ENCODE measurements around the gene KRT83. TPM values are rescaled to one million over a fixed set of nuclear protein-coding genes. Genes with fewer than 3 reads are reported as not detected.
"Not testable (repeated sequence)": the region's sequence is repeated elsewhere in the genome, so short reads cannot be mapped to it uniquely, and the experiment has no call there.

KRT83 gene
- total and polyA plus RNA-seq, 2 donors (not counting 1 experiment from before 2014, with no cell fraction given), result not detected

DNA sequence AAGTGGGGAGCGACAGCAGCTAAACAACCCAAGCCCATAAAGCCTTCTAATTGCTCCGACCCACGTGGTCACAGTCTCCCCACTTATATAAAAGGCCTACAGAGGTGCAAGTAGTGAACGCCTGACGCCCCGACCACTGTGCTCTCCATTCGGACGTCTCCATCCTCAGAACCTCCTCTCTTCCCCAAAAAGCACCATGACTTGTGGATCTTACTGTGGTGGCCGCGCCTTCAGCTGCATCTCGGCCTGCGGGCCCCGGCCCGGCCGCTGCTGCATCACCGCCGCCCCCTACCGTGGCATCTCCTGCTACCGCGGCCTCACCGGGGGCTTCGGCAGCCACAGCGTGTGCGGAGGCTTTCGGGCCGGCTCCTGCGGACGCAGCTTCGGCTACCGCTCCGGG, 19.5 kb downstream of the KRT83 start:
- POLR2A ChIA-PET; intact Hi-C loops (cut with micrococcal nuclease); H3K4me1 ChIP-seq (ENCODE audit: control insufficient read depth in 2 of 2, insufficient read depth in 2 of 2, low read length in 2 of 2); H2AFZ ChIP-seq (ENCODE audit: insufficient read depth, low read depth, low read length, poor library complexity, severe bottlenecking); ATAC-seq (ENCODE audit: low read depth); H3K4me1 Mint-ChIP-seq; H3K4me3 ChIP-seq (ENCODE audit: control extremely low read depth in 1 of 5, extremely low read depth in 1 of 5, insufficient read depth in 1 of 5, low read depth in 2 of 5, low read length in 4 of 5); H4K20me1 ChIP-seq (ENCODE audit: control insufficient read depth, insufficient read depth, low read length, poor library complexity, severe bottlenecking); H3K4me3 Mint-ChIP-seq; H3K9me3 ChIP-seq (ENCODE audit: control extremely low read depth in 1 of 3, control insufficient read depth in 2 of 3, insufficient read depth in 1 of 3, low read length in 2 of 3); H3K9me3 Mint-ChIP-seq (ENCODE audit: insufficient read depth); CTCF ChIA-PET; H3K27me3 ChIP-seq (replicated peaks in 1 of 4; ENCODE audit: control extremely low read depth in 1 of 4, control insufficient read depth in 3 of 4, insufficient read depth in 4 of 4, low read length in 3 of 4); H3K9ac ChIP-seq (ENCODE audit: low read length); H3K79me2 ChIP-seq (ENCODE audit: control insufficient read depth, insufficient read depth, low read length); H3K4me2 ChIP-seq (replicated peaks; ENCODE audit: low read depth, low read length, poor library complexity, severe bottlenecking); H3K36me3 ChIP-seq (replicated peaks in 1 of 2; ENCODE audit: control extremely low read depth in 1 of 2, control insufficient read depth in 1 of 2, extremely low read depth in 1 of 2, insufficient read depth in 2 of 2, low read length in 1 of 2); H3K27ac Mint-ChIP-seq; H3K27ac ChIP-seq (ENCODE audit: low read length in 2 of 2); DNase-seq: not testable (repeated sequence)
- WGBS (ENCODE audit: insufficient coverage), result 86% methylated on average over 8 of the region's 31 CpGs
- H3K27me3 Mint-ChIP-seq, result peaks cover 27% of the 10 kb centered on the region

DNA sequence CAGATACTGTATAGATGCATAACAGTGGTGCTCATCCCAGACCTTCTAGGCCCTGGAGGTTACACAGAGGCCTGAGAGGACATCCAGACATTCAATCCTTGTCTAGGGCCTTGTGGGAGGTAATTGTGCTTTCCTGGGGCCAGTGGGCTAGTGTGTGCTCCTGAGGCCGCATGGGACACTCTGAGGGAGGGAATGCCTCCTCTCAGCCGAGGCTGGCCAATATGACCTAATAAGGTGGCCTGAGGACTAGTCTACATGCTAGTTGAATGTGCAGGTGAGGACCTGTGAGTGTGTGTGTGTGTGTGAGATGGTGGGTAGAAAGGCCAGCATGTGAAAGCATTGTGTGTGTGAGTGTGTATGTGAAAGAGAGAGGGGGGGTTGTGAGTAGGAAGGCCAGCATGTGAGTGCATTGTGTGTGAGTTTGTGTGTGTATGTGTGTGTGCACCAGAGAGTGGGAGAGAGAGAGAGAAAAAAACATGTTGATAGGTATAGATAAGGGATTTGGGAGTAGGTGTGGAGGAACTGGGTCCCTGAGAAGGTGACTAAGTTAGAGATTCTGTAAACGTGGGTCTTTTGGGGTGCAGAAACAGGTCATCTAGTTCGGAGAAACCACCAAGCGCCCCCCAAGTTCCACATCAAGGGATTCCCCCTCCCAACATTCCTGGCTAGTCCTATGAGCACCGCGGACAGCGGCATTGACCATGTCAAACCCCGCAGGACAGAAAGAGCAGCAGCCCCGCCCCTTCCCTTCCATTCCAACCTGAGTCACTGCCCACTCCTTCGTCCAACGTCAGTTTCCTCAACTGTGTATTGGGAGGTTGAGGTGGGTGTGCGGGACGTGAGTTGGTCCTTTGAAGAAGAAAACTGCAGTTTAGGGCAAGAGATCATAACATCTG, 20.2 kb downstream of the KRT83 start:
- H3K27ac Mint-ChIP-seq, result no peak overlapping the region
- DNase-seq (no peak), ATAC-seq (ENCODE audit: low read depth) (no peak)
- Histone ChIP-seq H3K27ac (ENCODE audit: low read length in 2 of 2) (no peak overlapping the region), H3K4me1 (ENCODE audit: control insufficient read depth in 2 of 2, insufficient read depth in 2 of 2, low read length in 2 of 2) (no peaks in the 10 kb centered on the region), H3K9ac (ENCODE audit: low read length) (no peak overlapping the region), H2AFZ (ENCODE audit: insufficient read depth, low read depth, low read length, poor library complexity, severe bottlenecking) (no peak overlapping the region), H3K9me3 (ENCODE audit: control extremely low read depth in 1 of 3, control insufficient read depth in 2 of 3, insufficient read depth in 1 of 3, low read length in 2 of 3) (no peaks in the 10 kb centered on the region), H4K20me1 (ENCODE audit: control insufficient read depth, insufficient read depth, low read length, poor library complexity, severe bottlenecking) (no peaks in the 10 kb centered on the region), H3K27me3 (replicated peaks in 1 of 4; ENCODE audit: control extremely low read depth in 1 of 4, control insufficient read depth in 3 of 4, insufficient read depth in 4 of 4, low read length in 3 of 4) (peaks cover 0 to 6% (median 2%) of the 10 kb centered on the region in 4 experiments), H3K4me2 (replicated peaks; ENCODE audit: low read depth, low read length, poor library complexity, severe bottlenecking) (no peak overlapping the region), H3K79me2 (ENCODE audit: control insufficient read depth, insufficient read depth, low read length) (no peaks in the 10 kb centered on the region), H3K36me3 (replicated peaks in 1 of 2; ENCODE audit: control extremely low read depth in 1 of 2, control insufficient read depth in 1 of 2, extremely low read depth in 1 of 2, insufficient read depth in 2 of 2, low read length in 1 of 2) (no peaks in the 10 kb centered on the region), H3K4me3 (ENCODE audit: control extremely low read depth in 1 of 5, extremely low read depth in 1 of 5, insufficient read depth in 1 of 5, low read depth in 2 of 5, low read length in 4 of 5) (no peak overlapping the region)
- 92% methylated on average over 2 of the region's 14 CpGs for WGBS (ENCODE audit: insufficient coverage)
- peaks cover 27% of the 10 kb centered on the region for H3K27me3 Mint-ChIP-seq
- POLR2A ChIA-PET, result no interaction called here
- H3K9me3 Mint-ChIP-seq (ENCODE audit: insufficient read depth), result no peaks in the 10 kb centered on the region
- no peaks in the 10 kb centered on the region for H3K4me1 Mint-ChIP-seq
- CTCF ChIA-PET, result no interaction called here
- TF ChIP-seq, protein P1, sequence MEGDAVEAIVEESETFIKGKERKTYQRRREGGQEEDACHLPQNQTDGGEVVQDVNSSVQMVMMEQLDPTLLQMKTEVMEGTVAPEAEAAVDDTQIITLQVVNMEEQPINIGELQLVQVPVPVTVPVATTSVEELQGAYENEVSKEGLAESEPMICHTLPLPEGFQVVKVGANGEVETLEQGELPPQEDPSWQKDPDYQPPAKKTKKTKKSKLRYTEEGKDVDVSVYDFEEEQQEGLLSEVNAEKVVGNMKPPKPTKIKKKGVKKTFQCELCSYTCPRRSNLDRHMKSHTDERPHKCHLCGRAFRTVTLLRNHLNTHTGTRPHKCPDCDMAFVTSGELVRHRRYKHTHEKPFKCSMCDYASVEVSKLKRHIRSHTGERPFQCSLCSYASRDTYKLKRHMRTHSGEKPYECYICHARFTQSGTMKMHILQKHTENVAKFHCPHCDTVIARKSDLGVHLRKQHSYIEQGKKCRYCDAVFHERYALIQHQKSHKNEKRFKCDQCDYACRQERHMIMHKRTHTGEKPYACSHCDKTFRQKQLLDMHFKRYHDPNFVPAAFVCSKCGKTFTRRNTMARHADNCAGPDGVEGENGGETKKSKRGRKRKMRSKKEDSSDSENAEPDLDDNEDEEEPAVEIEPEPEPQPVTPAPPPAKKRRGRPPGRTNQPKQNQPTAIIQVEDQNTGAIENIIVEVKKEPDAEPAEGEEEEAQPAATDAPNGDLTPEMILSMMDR (IDR thresholded peaks at IDR 0.05), result no peak
- TF ChIP-seq EZH2 (IDR thresholded peaks at IDR 0.05; ENCODE audit: borderline replicate concordance, insufficient read depth, low read depth, low read length, poor library complexity, severe bottlenecking), result no peak
- intact Hi-C loops (cut with micrococcal nuclease), result no loop called here
- no peak overlapping the region for H3K4me3 Mint-ChIP-seq
